Nucleus accumbens (tissue), 56 donors: ENCODE data around the gene EXTL1.

Source experiments
- DNase-seq, 56 donors: peaks; one replicate each; lab custom pipeline; 2025; lab: John Stamatoyannopoulos, UW

Gene EXTL1

DNA sequence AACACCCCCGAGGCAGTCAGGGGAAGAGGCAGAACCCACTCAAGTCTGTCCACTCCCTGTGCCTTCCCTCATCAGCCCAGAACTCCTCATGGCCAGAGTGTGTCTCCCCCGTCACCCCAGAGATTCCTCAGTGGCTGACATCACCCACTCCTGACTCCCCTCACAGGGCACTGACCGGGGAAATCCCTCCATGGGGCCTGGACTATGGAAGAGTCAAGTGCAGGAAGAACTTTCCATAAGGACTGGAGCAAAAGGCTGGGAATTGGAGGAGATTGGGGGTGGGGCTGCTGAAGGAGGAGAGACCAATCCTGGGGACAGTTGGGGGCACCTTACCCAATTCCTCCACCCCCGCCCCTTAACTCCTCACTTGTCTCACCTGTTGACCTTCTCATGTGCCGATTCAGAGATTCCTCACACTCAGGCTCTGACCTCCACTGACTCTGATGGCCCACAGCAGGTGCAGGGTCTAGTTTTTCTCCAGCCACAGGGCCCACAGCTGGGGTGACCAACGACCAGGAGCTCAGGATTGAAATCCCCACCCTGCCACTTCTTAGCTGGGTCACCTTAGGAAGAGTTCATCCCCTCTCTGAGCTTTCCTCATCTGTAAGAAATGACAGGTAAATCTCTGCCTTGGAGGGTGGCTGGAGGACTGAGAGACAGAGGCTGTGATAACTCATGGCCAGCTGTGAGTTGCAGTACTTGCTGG is 481 bp upstream of the EXTL1 start:
- no peak for DNase-seq

DNA sequence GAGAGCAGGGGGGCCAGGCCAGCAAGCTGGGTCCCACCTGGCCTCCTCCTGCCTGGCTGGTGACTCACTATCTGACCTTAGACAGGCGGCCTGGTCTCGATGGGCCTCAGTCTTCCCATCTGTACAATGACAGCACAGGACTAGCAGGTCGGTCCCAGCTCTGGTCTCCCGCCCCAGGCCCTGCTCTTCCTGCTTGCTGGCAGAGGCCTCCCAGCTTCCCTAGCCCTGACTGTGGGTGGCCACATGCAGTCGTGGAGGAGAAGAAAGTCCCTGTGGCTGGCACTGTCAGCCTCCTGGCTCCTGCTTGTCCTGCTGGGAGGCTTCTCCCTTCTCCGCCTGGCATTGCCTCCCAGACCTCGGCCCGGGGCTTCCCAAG is 817 bp downstream of the EXTL1 start:
- no peak for DNase-seq

DNA sequence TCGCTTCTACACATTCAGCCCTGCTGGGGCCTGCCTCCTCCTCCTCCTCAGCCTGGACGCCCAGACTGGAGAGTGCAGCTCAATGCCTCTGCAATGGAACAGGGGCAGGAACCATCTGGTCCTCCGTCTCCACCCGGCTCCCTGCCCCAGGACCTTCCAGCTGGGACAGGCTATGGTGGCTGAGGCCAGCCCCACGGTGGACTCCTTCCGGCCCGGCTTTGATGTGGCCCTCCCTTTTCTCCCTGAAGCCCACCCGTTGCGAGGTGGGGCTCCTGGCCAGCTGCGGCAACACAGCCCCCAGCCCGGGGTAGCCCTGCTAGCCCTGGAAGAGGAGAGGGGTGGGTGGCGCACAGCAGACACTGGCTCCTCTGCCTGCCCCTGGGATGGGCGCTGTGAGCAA is 1.4 kb downstream of the EXTL1 start:
- no peak for DNase-seq

DNA sequence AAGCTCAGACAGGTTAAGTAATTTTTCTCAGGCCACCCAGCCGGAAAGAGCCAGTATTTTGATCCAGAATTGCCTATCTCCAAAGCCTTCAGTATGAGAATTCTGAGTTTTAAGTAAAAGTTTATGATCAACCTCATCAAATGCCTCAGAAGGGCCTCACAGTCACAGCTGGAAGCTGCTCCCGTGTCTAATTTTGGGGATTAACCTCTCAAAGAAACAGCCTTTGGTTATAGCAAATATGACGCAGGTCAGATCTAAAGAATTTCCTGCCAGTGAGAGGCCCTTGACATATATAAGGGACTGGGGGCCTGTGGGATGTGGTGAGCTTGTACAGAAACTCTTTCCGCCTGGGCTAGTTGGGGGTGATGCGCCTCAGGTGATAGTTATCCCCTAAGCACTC is 2.3 kb downstream of the EXTL1 start:
- DNase-seq, result no peak

DNA sequence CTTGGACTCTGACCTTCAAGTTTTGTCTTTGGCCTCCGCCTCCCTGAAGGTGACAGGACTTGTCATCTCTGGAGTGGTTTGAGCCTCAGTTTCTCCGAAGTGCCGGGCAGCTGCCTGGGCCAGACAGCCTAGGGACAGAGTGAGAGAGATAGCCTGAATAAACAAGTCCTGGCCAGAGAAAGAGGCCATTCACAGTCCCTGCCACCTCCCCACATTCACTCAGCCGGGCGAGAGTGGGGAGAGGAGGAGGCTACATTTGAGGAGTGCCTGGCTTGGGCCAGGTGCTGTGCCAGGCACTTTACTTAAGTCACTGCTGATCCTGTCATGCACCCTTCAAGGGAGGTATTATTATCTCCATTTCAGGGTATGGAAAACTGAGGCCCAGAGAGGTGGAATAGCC is 3.5 kb downstream of the EXTL1 start:
- peak in 1 of 56 donors; percentile 5 for DNase-seq

DNA sequence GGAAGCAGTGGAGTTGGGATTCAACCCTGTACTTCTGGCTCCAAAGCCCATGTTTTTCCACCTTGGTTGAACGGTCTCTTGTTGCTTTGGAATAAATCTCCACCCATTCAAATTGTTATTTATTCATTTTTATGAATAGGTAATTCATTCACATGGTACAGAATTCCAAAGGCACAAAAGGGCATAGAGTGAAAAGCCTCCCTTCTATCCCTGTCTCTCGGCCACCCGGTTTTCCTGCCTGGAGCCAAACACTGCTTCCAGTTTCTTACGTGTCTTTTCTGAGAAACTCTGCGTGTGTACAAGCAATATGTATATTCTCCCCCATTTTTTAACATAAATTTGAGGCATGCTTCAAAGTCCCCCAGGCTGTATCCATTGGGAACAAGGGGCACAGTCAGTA is 3.9 kb downstream of the EXTL1 start:
- no peak for DNase-seq

DNA sequence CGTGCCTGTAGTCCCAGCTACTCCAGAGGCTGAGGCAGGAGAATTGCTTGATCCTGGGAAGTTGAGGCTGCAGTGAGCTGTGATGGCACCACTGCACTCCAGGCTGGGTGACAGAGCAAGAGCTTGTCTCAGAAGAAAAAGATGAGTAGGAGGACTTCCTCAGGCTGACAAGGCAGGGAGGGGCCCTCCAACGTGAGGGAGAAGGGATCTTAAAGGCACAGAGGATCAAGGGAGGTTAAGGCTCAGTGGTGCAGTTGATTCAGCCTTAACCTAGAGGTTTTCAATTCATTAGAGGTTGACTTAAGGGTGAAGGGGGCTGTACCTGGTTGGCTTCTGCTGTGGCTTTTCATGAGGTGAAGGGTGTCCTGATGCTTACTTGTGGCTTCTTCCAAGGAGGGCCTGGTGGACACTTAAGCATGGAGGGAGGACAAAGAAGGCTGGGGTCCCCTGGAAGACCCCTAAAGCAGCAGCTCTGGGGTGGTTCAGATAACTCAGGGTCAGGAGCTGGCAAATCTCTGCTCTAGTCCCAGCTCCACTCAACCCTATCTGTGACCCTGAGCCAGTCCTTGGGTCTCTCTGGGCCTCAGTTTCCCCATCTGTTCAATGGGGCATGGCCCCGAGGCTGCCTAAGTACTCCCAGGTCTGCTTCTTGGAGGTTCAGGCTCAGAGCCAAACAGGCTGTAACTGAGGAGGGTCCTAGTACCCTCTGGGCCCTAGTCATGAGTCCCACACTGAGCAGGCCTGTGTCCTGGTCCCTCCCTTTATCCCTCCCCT is 6.3 kb downstream of the EXTL1 start:
- peak in 24 of 56 donors; percentile 3 to 76 (median 44) for DNase-seq

DNA sequence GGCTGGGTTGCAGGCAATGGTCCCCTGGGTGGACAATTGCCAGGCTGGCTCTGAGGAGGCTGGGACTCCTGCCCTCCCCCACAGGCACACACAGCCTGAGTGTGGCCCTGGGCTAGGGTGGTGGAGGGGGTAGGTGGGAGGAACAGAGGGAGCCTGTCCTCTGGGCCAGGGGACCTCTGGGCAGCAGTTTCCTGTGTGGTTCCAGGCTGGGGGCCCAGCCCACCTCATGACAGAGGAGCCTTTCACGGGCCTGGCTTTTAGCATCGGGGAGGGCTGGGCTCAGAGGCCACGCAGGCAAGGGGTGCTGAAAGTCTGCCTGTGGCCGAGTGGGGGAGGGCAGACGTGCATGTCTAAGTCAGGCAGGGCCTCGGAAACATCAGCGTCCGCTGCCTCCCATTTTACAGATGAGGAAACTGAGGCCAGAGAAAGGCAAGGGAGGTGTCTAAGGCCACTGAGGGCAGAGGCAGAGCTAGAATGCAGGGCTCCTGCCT is 7.0 kb downstream of the EXTL1 start:
- DNase-seq, result peak in 6 of 56 donors; percentile 8 to 29 (median 16)

DNA sequence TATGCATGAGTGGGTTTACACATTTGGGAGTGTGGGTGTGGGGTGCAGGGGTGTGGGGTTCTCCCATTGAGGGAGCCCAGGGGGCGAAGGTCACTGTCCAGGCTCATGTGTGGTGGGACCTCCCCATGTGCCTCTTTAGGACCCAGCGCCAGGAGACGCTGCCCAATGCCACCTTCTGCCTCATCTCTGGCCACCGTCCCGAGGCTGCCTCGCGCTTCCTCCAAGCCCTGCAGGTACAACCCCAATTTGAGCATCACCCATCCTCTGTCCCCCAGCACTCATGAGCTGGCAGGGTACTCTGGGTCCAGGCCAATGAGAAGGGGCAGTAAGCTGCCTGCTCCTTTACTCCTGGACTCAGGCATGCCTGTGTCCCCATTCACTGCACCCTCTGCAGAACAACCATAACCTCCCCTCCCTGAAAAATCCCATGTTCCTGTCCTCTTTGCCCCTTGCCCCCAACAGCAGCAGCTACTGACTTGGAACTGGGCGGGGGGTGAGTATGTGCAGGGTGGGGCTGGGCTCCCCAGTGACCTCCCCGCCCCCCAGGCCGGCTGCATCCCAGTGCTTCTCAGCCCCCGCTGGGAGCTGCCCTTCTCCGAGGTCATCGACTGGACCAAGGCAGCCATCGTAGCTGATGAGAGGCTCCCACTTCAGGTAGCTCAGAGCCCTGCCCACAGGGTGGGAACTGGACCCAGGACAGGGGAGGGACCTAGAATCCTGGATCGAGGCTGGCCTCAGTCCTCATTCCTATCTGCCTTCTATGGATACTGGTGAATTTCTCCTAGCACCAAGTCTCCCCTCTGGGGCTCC is 7.7 kb downstream of the EXTL1 start:
- DNase-seq, result no peak

DNA sequence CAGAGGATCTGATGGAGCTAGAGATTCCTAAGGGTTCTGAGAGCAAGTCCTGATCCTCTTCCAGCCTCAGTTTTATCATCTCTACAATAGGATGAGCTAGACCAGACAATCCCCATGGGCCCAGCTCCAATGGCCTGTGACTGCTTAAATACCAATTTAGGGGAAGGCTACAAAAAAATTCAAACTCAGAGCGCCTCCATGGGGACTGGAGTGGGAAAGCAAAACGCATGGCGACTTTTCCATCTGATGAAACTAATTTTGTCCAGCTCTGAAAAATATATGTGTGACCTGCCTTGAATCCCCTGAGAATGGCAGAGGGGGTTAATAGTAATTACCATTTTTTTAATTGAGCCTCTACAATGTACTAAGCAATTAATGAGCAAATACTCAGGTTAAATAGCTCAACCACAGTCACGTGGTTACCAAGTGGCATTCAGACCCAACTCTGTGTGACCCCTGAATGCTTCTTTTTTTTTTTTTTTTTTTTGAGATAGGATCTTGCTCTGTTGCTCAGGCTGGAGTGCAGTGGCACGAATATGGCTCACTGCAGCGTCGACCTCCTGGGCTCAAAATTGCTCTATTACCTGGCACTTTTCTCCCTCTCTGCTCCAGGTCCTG is 8.4 kb downstream of the EXTL1 start:
- no peak for DNase-seq

DNA sequence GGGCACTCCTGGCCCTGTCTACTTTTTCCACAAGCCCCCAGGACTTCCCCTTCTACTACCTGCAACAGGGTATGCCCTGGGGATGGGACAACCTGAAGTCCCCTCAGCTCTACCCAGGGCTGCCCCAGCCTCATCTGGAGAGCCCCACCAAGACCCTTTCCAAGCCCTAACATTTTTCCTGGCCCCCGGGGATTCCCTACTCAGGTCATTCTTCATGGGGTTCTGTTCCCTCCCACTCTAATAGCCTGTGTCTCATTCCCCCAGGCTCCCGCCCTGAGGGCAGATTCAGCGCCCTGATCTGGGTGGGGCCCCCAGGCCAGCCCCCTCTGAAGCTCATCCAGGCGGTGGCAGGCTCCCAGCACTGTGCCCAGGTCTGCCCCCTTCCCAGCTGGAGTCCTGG is 9.6 kb downstream of the EXTL1 start:
- DNase-seq, result no peak

DNA sequence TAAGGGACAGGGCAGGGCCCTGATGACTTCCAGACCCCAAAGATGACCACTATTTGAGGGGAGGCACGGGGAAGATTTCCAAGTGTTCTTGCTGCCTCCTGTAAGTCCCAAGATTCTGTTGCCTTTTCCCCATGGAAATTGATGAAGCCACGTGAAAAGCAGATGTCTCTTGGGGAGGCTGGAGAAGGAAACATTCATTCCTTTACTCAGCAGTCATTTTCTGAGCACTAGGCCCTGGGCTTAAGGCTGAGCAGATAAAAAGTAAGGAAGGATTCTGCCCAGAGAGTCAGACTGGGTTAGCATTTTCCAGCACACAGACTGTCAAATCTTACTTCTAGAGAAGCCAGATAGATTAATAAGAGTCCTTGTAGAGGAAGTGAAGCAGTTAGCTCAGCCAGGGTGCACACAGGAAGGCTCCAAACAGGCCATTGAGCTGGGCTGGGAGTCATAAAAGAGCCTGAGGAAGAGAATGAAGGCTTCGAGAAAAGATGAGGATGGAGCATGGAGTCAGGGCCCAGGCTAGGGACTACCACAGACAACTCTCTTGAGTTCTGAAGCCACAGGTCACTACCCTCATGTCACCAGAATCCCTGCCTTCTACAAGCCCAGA is 10.1 kb downstream of the EXTL1 start:
- no peak for DNase-seq

DNA sequence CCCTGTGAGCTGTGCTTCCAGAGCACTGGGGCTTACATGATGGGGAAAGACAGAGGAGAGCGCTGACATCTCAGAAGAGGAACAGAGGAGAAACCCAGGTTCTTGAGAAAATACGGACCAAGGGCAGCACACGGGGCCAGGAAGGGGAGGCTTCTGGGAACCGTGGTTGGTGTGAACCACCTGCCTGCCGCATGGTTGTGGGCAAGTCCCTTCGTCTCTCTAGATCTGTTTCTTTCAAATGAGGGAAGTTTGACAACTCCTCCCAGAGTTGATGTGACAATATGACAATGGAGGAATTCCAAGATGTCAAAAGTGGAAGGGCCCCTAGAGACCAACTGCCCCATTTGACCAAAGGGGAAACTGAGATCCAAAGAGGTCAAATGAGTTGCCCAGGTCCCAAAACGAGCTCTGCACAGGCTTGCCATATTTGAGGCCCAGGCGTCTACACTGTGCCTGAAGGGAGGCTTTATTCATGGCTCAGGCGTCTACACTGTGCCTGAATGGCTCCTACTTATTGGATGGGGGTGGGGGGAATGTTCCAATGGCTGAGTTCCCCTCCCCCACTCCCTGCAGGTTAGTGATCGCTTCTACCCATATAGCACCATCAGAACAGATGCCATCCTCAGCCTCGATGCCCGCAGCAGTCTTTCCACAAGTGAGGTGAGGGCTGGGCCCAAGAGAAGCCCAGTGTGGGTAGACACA is 11.2 kb downstream of the EXTL1 start:
- DNase-seq, result no peak

DNA sequence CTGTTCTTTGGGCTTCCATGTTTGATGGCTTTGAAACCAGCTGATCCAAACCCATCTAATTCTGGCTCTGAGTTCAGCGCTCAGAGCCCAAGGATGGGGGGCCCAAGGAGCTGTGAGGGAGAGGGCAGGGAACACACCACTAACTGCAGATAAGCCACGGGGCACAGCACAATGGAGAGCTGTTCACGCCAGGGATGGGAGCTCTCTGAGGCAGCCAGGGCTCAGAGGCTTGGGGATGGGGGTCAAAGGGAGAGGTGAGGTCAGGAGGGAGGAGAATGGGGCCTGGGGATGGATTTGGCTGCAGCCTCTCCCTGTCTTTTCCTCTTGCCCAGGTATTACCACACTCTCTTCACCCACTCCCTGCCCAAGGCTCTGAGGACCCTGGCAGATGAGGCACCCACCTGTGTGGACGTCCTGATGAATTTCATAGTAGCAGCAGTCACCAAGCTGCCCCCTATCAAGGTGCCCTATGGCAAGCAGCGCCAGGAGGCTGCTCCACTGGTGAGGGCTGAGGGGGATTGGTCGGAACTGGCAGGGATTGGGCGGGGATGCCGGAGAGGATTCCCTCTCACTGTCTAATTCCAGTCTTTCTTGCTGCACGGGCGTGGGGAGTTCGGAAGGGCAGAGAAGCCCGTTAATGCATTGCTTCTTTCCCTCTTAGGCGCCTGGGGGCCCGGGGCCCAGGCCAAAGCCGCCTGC is 13.1 kb downstream of the EXTL1 start:
- DNase-seq, result no peak

DNA sequence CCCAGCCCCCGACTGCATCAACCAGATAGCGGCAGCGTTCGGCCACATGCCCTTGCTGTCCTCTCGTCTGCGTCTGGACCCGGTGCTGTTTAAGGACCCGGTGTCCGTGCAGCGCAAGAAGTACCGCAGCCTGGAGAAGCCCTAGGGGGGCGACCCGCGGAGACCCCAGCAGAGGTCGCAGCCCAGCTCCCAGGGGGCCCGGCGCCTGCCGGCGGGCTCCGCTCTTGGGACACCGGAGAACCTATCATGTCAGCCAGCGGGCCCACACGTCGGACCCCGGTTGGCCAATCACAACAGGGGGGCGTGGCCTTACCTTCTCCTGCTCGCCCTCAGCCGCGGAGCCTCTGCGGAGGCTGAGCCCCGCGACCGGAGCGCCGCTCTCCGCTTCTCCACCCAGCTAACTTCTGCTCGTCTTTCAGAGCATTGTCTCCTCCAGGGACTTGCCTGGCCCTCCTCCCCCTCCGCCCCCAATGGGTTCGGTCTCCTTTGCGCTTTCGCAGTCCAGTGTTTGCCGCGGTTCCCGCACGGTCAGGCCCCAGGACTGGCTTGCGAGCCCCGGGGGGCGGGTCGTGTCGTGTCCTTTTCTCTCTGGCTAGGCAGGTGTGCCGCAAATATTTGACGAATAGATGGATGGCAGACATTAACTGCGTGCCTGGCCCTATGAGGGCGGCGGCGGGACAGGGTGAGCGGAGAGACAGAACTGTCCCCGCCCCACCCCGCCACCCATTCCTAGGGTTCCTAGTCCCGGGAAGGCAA is 13.8 kb downstream of the EXTL1 start:
- DNase-seq, result peak; percentile 35 to 96 (median 87)

DNA sequence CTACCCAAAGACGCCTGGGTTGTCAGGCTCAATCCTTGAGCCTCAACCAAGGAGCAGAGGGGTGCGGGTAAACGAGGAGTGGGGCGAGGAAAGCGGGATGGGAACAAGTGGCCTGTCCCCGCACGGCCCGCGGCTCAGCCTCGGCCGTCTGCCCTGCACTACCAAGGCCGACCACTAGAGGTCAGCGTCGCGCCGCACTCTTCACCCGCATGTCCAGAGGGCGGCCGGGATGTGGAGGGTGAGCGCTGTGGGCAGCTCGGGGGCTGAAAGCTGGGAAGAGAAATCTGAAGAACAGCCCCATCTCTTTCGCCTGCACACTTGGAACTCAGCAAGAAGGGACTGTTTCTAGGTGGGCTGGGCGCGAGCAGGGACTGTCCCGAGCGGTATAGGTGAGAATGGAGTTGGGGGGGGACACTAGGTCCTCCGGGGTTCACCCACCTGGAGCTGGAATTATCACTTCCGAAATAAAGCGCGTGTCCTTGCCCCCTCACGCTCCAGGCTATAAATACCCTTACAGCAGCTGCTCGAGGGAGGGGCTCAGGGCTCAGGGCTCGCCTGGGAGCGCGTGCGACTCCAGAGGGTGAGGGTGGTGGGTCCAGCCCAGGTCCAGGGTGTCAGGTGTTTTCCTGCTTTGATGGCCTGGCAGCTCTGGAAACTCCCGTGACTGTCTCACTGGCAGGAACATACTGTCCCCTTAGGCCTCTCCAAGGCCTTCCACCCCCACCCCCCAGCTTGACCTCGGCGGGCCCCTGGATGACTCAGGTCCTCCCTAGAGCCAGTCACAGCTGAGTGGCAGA is 14.6 kb downstream of the EXTL1 start:
- peak in 50 of 56 donors; percentile 18 to 87 (median 64) for DNase-seq

DNA sequence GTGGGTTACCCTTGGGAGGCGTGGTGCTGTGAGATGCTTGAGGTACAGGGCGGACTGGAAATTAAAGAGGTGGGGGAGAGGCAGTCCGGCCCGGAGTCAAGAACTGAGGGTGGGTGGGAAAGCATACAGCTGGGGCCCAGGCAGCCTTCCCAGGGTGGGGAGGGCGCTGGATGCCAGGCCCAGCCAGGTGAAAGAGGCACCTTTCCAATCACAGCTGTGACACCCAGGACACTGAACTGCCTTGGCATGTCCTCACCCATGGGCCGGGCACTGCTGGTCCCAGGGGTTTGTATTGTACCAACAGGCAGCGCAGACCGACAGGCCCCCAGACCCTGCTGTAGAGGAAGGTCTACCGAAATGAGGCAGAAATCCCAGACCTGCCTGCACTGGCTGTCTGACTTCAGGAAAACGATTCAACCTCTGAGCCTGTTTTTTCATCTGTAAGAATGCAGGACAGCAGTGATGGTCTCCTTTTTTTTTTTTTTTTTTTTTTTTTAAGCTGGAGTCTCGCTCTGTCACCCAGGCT is 15.2 kb downstream of the EXTL1 start:
- no peak for DNase-seq
